K562 (cell line): ENCODE measurements around the gene WFIKKN1. TPM values are rescaled to one million over a fixed set of nuclear protein-coding genes. Genes with fewer than 3 reads are reported as not detected.

Source experiments
- E2F3 ChIP-seq: fragments of 250-450 bp; sonication (Bioruptor Pico); IDR thresholded peaks from 2 replicates; pipeline ENCODE4 v1.4.0; 2020; ENCODE audit warnings: mild to moderate bottlenecking
- FOXM1 ChIP-seq, 2 experiments: fragments of 450-650 bp in 1 of 2; sonication (generic) in 1 of 2; formaldehyde crosslinking in 1 of 2; IDR thresholded peaks; 2 replicates each; pipeline versions ENCODE4 v1.6.1 to v1.9.0; 2017 to 2022; ENCODE audit warnings: low read depth in 2 of 2, mild to moderate bottlenecking in 2 of 2, missing genetic modification reagents in 1 of 2, moderate library complexity in 1 of 2
- MXI1 ChIP-seq: IDR thresholded peaks from 2 replicates; pipeline ENCODE4 v1.6.1; 2011; ENCODE audit warnings: low read depth, mild to moderate bottlenecking, improper control_type of control experiment, low read length
- POLR2A ChIP-seq: fragments of 450-650 bp; conservative IDR thresholded peaks from 2 replicates; pipeline ENCODE4 v1.6.1; 2016
- POLR2G ChIP-seq: fragments of 200-400 bp; formaldehyde crosslinking; IDR thresholded peaks from 2 replicates; pipeline ENCODE4 v1.6.1; 2017; ENCODE audit warnings: low read depth, mild to moderate bottlenecking, antibody characterized with exemption, low read length, moderate library complexity
- RBBP5 ChIP-seq: fragments of 200-600 bp; sonication (generic); IDR thresholded peaks from 2 replicates; pipeline ENCODE4 v1.6.1; 2012; ENCODE audit warnings: borderline replicate concordance, mild to moderate bottlenecking, low read length, control low read depth, inconsistent platforms; ENCODE audit not compliant: insufficient read depth, poor library complexity, severe bottlenecking
- ZNF696 ChIP-seq: fragments of 250-450 bp; sonication (Bioruptor Pico); conservative IDR thresholded peaks from 2 replicates; pipeline ENCODE4 v1.4.0; 2020; ENCODE audit warnings: mild to moderate bottlenecking, moderate library complexity
- polyA plus RNA-seq, 8 experiments: library from polyadenylated mRNA; depleted of rRNA in 4 of 8; stranded (reverse) in 5 of 8; unstranded in 3 of 8; fragments of >200 nt; fragmentation: Nextera tagmentation in 2 of 8; fragmentation: Illumina TruSeq in 1 of 8; extraction: Ambion mirVana in 2 of 8; extraction: Trizol in 1 of 8; gene quantifications; 2 replicates each; pipeline versions ENCODE4 v1.2.1 to v1.2.3, GENCODE V29; 2011 to 2014; ENCODE audit warnings: inconsistent platforms in 1 of 8, missing spikeins in 1 of 8
- total RNA-seq, 7 experiments: library from RNA; depleted of rRNA in 6 of 7; stranded (reverse); fragments of >200 nt in 6 of 7; fragmentation: Illumina TruSeq in 2 of 7; extraction: Trizol in 2 of 7; gene quantifications; 2 replicates each; pipeline versions ENCODE4 v1.2.1 to v1.2.3, GENCODE V29; 2011 to 2021; ENCODE audit warnings: low replicate concordance in 1 of 7
- TF ChIP-seq, protein P1 (sequence below): sonication (generic); formaldehyde crosslinking; IDR thresholded peaks from 2 replicates; pipeline ENCODE4 v1.9.0; 2022; ENCODE audit warnings: mild to moderate bottlenecking, missing genetic modification reagents
- TF ChIP-seq, protein P2 (sequence below): IDR thresholded peaks from 3 replicates; pipeline ENCODE4 v1.6.1; 2011; ENCODE audit warnings: borderline replicate concordance, mild to moderate bottlenecking, moderate library complexity; ENCODE audit not compliant: insufficient read length; ENCODE audit errors: extremely low read depth
- TF ChIP-seq, protein P3 (sequence below), 2 experiments: fragments of 450-650 bp; IDR thresholded peaks; 2 replicates each; pipeline ENCODE4 v1.6.1; 2018; ENCODE audit warnings: mild to moderate bottlenecking in 2 of 2, low read depth in 1 of 2; ENCODE audit not compliant: partially characterized antibody in 2 of 2
- TF ChIP-seq, protein P4 (sequence below): IDR thresholded peaks from 2 replicates; pipeline ENCODE4 v1.6.1; 2011; ENCODE audit not compliant: insufficient read length; ENCODE audit errors: extremely low read depth

The WFIKKN1 gene
- total and polyA plus RNA-seq, 9 of the 15 experiments (the other 6 are each of a cell fraction or from before 2014, with no cell fraction given) = 0.14 to 1.1 (median 0.50) TPM; not detected in 4

DNA sequence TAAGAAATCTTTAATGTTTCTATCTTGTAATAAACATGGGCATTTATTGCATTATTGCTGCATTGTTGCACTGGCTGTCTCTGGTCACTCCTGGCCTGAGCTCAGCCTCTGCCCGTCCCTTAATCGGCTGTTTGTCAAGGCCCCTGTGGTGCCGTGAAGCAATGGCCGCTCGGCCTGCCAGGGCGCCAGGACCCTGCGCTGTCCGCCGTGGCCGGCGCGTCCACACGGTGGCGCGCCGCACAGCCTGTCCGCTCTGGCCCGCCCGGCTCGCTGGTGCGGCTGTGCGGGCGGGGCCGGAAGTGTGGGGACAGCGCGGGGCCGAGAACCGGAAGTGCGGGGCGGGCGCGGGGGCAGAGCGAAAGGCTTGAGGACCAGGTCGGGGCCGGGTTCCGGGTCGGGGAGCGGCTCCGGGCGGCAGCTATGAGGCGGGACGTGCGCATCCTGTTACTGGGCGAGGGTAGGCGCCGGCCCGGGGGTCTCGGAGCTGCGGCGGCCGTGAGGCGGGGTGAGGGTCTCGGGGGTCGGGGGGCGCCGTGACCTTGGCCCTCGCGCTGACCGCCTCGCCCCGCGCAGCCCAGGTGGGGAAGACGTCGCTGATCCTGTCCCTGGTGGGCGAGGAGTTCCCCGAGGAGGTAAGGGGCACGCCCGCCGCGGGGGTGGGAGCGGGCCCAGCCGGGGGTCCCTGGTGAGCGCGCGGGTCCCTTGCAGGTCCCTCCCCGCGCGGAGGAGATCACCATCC lies 37.2 kb downstream of the WFIKKN1 start, which contains the start of gene RHOT2 (continued):
- TF ChIP-seq, protein P1, sequence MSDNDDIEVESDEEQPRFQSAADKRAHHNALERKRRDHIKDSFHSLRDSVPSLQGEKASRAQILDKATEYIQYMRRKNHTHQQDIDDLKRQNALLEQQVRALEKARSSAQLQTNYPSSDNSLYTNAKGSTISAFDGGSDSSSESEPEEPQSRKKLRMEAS (CRISPR knock-in tag) = peak; percentile 29; the same call in 1 of the 2 replicates
- TF ChIP-seq ZNF696 = no peak
- TF ChIP-seq POLR2G = peak; percentile 85
- TF ChIP-seq MXI1 = no peak
- TF ChIP-seq RBBP5 = peak; percentile 60
- TF ChIP-seq E2F3 = 0 out of 2 replicates have a peak, but pooled peaks have one; percentile 40
- TF ChIP-seq, protein P2, sequence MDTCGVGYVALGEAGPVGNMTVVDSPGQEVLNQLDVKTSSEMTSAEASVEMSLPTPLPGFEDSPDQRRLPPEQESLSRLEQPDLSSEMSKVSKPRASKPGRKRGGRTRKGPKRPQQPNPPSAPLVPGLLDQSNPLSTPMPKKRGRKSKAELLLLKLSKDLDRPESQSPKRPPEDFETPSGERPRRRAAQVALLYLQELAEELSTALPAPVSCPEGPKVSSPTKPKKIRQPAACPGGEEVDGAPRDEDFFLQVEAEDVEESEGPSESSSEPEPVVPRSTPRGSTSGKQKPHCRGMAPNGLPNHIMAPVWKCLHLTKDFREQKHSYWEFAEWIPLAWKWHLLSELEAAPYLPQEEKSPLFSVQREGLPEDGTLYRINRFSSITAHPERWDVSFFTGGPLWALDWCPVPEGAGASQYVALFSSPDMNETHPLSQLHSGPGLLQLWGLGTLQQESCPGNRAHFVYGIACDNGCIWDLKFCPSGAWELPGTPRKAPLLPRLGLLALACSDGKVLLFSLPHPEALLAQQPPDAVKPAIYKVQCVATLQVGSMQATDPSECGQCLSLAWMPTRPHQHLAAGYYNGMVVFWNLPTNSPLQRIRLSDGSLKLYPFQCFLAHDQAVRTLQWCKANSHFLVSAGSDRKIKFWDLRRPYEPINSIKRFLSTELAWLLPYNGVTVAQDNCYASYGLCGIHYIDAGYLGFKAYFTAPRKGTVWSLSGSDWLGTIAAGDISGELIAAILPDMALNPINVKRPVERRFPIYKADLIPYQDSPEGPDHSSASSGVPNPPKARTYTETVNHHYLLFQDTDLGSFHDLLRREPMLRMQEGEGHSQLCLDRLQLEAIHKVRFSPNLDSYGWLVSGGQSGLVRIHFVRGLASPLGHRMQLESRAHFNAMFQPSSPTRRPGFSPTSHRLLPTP = no peak
- TF ChIP-seq, protein P3, sequence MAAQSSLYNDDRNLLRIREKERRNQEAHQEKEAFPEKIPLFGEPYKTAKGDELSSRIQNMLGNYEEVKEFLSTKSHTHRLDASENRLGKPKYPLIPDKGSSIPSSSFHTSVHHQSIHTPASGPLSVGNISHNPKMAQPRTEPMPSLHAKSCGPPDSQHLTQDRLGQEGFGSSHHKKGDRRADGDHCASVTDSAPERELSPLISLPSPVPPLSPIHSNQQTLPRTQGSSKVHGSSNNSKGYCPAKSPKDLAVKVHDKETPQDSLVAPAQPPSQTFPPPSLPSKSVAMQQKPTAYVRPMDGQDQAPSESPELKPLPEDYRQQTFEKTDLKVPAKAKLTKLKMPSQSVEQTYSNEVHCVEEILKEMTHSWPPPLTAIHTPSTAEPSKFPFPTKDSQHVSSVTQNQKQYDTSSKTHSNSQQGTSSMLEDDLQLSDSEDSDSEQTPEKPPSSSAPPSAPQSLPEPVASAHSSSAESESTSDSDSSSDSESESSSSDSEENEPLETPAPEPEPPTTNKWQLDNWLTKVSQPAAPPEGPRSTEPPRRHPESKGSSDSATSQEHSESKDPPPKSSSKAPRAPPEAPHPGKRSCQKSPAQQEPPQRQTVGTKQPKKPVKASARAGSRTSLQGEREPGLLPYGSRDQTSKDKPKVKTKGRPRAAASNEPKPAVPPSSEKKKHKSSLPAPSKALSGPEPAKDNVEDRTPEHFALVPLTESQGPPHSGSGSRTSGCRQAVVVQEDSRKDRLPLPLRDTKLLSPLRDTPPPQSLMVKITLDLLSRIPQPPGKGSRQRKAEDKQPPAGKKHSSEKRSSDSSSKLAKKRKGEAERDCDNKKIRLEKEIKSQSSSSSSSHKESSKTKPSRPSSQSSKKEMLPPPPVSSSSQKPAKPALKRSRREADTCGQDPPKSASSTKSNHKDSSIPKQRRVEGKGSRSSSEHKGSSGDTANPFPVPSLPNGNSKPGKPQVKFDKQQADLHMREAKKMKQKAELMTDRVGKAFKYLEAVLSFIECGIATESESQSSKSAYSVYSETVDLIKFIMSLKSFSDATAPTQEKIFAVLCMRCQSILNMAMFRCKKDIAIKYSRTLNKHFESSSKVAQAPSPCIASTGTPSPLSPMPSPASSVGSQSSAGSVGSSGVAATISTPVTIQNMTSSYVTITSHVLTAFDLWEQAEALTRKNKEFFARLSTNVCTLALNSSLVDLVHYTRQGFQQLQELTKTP (IDR thresholded peaks at IDR 0.05; ENCODE audit: low read depth in 1 of 2, partially characterized antibody in 2 of 2) = no peak
- TF ChIP-seq POLR2A = peak; percentile 80
- TF ChIP-seq, protein P4, sequence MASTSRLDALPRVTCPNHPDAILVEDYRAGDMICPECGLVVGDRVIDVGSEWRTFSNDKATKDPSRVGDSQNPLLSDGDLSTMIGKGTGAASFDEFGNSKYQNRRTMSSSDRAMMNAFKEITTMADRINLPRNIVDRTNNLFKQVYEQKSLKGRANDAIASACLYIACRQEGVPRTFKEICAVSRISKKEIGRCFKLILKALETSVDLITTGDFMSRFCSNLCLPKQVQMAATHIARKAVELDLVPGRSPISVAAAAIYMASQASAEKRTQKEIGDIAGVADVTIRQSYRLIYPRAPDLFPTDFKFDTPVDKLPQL = no peak
- TF ChIP-seq FOXM1 (IDR thresholded peaks at IDR 0.05; ENCODE audit: low read depth) = no peak
- TF ChIP-seq FOXM1 (CRISPR knock-in tag; IDR thresholded peaks at IDR 0.05; ENCODE audit: low read depth) = no peak
